ENCODE results near the gene TAC1.

The TAC1 gene, protein sequence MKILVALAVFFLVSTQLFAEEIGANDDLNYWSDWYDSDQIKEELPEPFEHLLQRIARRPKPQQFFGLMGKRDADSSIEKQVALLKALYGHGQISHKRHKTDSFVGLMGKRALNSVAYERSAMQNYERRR

DNA sequence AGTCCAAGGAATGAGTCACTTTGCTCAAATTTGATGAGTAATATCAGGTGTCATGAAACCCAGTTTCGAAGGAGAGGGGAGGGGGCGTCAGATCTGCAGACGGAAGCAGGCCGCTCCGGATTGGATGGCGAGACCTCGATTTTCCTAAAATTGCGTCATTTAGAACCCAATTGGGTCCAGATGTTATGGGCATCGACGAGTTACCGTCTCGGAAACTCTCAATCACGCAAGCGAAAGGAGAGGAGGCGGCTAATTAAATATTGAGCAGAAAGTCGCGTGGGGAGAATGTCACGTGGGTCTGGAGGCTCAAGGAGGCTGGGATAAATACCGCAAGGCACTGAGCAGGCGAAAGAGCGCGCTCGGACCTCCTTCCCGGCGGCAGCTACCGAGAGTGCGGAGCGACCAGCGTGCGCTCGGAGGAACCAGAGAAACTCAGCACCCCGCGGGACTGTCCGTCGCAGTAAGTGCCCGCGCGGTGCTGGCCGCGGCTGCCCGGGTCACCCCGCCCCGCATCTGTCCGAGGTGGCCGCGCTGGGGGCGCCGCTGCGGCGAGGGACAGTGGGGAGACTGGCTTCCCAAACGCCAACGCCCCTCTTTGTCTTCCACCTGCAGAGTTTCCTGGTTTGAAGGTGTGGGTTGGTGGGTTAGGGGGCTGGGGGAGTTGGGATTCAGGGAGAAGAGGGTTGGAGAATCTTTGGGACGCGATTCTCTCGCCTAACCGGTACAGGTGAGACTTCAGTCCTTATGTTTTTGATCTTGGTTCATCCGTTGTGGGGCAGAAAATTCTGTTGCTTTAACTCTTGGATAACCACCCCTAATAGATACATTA lies at the start of gene TAC1:
TSS of gene TAC1 (plus strand) at position 351 of the 829 bp plus-strand sequence. CDS start 527 bp downstream, outside the sequence.
- peaks cover 4% of the 10 kb centered on the region for H3K36me3 Mint-ChIP-seq (ENCODE audit: low read depth)
- no peak within 1 kb of the TSS for H3K27ac Mint-ChIP-seq
- H3K4me1 Mint-ChIP-seq = peaks cover 20% of the 10 kb centered on the region
- DNase-seq = no peak
- peaks cover 63% of the 10 kb centered on the region for H3K27me3 Mint-ChIP-seq
- peak within 1 kb of the TSS; percentile 15 for H3K4me3 Mint-ChIP-seq
- peak; percentile 15 for ATAC-seq
- H3K9me3 Mint-ChIP-seq = no peaks in the 10 kb centered on the region

DNA sequence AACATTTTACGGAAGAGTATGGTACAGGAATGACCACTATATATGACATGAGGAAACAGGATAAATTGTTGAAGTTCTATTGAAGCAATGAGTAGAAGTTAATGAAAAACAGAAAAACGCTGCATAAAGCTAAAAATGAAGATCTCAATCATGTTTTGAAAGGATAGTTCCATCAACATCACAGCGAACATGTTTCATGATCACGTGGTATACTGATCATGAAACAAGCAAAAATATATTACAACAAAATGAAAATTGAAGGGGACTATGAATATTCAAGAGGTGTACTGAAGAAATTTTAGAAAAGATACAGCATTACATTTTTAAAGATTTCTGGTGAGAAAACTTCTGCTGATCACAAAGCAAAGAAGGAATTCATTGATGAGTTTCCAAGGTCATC lies 45.9 kb upstream of the TAC1 start:
- H3K27me3 Mint-ChIP-seq = peaks cover 1% of the 10 kb centered on the region
- ATAC-seq (no peak), DNase-seq (no peak)
- no peaks in the 10 kb centered on the region for H3K9me3 Mint-ChIP-seq
- H3K36me3 Mint-ChIP-seq (ENCODE audit: low read depth) = no peaks in the 10 kb centered on the region
- no peak overlapping the region for H3K4me3 Mint-ChIP-seq
- no peaks in the 10 kb centered on the region for H3K4me1 Mint-ChIP-seq
- H3K27ac Mint-ChIP-seq = no peak overlapping the region

DNA sequence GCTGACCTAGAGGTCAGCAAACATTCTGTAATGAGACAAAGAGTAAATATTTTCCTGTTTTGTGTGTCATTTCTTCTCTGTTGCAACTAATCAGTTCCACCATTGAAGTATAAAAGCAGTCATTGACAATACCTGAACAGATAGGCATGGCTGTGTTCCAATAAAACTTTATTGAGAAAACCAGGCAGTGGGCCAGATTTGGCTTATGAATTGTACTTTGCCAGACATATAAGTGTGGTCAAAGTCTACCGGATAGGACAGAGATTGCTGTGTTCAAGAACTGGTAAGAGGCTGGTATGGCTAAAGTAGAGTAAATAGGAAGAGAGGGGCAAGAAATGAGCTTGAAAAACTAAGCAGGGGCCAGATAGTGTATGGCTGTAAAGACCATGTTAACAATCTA lies 38.3 kb upstream of the TAC1 start:
- Mint-ChIP-seq H3K4me1 (no peaks in the 10 kb centered on the region), H3K27ac (no peak overlapping the region), H3K9me3 (no peaks in the 10 kb centered on the region), H3K36me3 (ENCODE audit: low read depth) (no peaks in the 10 kb centered on the region), H3K4me3 (no peak overlapping the region), H3K27me3 (peaks cover 7% of the 10 kb centered on the region)
- no peak for ATAC-seq
- no peak for DNase-seq

DNA sequence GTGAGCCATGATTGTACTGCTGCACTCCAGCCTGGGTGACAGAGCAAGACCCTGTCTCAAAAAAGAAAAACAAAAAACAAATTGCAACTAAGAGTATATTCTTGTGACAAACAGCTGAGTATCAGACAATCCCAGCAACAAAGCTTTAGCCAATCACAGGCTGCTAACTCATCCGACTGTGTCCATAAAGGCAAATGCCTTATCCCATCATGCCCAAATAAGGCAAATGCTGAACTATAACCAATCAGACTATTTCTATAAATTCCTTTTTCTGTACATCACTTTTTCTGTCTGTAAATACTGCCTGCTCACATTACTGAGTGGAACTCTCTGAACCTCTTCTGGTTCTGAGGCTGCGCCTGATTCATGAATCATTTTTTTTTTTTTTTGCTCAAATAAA lies 37.5 kb upstream of the TAC1 start:
- Mint-ChIP-seq H3K4me1 (no peaks in the 10 kb centered on the region), H3K9me3 (peaks cover 5% of the 10 kb centered on the region), H3K27me3 (peaks cover 7% of the 10 kb centered on the region), H3K4me3 (no peak overlapping the region), H3K27ac (no peak overlapping the region), H3K36me3 (ENCODE audit: low read depth) (no peaks in the 10 kb centered on the region)
- DNase-seq = no peak
- ATAC-seq = no peak

DNA sequence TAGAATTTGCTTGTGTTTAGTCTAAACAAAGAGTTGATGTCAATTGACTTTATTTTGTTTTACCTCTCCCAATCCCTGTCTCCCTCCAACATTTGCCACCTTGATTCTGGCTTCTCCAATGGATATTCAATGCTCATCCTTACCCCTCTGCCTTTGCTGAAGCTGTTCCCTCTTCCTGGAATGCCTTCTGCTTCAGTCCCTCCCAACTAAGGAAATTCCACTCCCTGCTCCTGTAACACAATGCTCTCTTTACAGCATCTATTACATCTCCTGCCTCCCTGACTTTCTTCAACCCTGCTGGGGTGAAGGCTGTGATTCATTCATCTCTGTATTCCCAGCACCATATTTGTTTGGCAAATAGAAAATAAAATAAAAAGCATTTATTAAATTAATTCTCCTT lies 34.5 kb upstream of the TAC1 start:
- Mint-ChIP-seq H3K27me3 (peaks cover 7% of the 10 kb centered on the region), H3K9me3 (peaks cover 5% of the 10 kb centered on the region), H3K36me3 (ENCODE audit: low read depth) (no peaks in the 10 kb centered on the region)

DNA sequence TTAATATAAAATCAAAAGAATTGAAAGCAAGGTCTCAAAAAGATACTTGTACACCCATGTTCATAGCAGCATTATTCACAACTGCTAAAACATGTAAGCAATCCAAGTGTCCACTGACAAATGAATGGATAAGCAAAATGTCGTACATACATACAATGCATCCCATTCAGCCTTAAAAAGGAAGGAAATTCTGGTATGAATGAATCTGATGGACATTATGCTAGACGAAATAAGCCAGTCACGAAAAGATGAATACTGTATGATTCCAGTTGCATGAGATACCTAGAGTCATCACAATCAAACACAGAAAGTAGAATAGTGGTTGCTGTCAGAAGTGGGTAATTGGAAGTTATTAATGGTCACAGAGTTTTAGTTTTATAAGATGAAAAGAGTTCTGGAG lies 9.5 kb upstream of the TAC1 start:
- Mint-ChIP-seq H3K9me3 (peaks cover 7% of the 10 kb centered on the region), H3K27me3 (peaks cover 6% of the 10 kb centered on the region), H3K27ac (no peak overlapping the region), H3K4me1 (no peaks in the 10 kb centered on the region), H3K4me3 (no peak overlapping the region), H3K36me3 (ENCODE audit: low read depth) (no peaks in the 10 kb centered on the region)
- DNase-seq (no peak), ATAC-seq (no peak)

More for the DNA sequence above, 34.5 kb upstream of the TAC1 start:
- Mint-ChIP-seq H3K4me1 (no peaks in the 10 kb centered on the region), H3K27ac (no peak overlapping the region), H3K4me3 (no peak overlapping the region)
- DNase-seq (no peak), ATAC-seq (no peak)

DNA sequence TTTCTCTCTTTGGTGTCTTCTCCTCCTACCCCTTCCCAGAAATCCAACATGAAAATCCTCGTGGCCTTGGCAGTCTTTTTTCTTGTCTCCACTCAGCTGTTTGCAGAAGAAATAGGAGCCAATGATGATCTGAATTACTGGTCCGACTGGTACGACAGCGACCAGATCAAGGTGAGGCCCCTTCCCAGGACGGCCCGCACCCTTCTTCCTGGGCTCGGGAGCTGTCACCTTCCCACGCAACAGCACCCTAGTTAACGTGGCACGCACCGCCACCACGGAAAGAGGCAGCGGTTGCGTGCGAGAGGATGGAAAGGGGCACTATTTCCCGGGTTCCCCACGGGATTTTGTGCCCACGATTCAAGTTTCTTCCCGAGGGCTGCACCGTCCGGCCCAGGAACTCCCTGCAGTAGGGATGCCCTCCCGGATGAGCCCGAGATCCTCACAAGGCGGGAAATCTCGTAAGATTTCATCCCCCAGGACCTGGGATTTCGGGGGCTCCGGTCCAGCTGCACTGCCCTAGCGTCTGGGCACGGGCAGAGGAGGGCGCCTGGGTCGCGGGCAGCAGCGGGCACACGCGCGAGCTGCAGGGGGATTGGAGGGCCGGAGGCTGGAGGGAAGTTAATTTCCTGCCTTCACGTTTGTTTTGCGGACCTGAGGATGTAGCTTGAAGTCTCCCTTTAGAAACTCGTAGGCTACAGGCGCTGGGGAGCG lies 834 bp downstream of the TAC1 start:
- H3K4me3 Mint-ChIP-seq = no peak overlapping the region
- H3K36me3 Mint-ChIP-seq (ENCODE audit: low read depth) = peaks cover 4% of the 10 kb centered on the region
- H3K27me3 Mint-ChIP-seq = peaks cover 61% of the 10 kb centered on the region
- H3K9me3 Mint-ChIP-seq = no peaks in the 10 kb centered on the region
- no peak overlapping the region for H3K27ac Mint-ChIP-seq
- no peak for DNase-seq
- no peak for ATAC-seq
- peaks cover 20% of the 10 kb centered on the region for H3K4me1 Mint-ChIP-seq

DNA sequence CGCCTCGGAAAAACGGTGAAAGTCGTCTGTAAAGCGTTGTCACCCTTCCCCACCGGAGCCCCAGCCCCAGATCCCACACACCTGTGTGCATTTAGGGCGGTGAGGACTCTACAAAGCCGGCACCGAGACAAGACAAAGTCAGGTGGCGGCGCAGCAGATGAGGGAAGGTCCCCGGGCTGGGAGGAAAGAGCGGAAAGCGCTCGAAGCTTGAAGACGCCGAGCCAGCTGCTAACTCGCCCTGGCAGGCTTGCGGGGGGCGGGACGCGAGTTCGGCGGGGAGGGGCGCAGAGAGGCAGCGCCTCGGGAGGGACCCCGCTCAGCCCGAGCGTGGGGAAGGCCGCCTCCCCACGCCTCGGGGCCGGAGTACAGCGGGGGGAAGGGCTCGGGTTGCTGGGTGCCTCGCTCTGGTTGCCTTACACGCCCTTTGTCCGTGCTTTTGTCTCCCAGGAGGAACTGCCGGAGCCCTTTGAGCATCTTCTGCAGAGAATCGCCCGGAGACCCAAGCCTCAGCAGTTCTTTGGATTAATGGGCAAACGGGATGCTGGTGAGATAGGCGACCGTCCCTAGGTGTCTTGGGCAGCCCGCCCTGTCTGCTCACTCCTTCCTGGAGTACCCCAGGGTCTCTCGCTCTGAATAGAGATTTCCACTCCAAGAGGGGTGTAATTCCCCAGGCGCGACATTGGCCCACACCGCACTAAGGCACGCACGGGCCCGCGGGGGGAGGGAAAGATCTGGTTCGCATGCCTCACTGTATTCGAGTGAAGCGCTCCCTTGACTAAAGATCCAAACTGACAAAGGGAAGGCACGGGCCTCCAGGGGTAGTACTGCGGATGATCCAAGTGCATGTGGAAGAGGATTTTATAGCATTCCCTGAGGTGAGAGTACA lies 1.6 kb downstream of the TAC1 start:
- no peak overlapping the region for H3K27ac Mint-ChIP-seq
- peaks cover 20% of the 10 kb centered on the region for H3K4me1 Mint-ChIP-seq
- H3K36me3 Mint-ChIP-seq (ENCODE audit: low read depth) = peaks cover 4% of the 10 kb centered on the region
- peaks cover 57% of the 10 kb centered on the region for H3K27me3 Mint-ChIP-seq
- ATAC-seq (peak; percentile 24), DNase-seq (no peak)
- no peak overlapping the region for H3K4me3 Mint-ChIP-seq
- no peaks in the 10 kb centered on the region for H3K9me3 Mint-ChIP-seq

DNA sequence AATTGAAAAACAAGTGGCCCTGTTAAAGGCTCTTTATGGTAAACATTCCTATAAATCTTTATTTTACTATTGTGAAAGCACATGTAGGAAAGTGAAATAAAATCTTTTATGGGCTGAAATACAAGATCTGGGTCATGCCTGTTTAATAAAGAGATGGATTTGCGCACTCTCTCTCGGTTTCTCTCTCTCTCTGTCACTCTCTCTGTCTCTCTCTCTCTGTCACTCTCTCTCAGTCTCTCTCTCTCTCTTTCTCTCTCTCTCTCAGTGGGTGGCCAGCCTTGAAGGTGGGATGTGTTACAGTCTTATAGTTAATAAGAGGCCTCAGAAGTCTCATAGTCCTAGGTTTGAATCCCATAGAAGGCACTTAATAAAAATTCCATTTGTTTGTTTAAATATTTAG lies 2.4 kb downstream of the TAC1 start:
- Mint-ChIP-seq H3K4me1 (peaks cover 20% of the 10 kb centered on the region), H3K27me3 (peaks cover 55% of the 10 kb centered on the region), H3K9me3 (no peaks in the 10 kb centered on the region), H3K4me3 (no peak overlapping the region), H3K27ac (no peak overlapping the region), H3K36me3 (ENCODE audit: low read depth) (peaks cover 4% of the 10 kb centered on the region)
- DNase-seq (no peak), ATAC-seq (no peak)

DNA sequence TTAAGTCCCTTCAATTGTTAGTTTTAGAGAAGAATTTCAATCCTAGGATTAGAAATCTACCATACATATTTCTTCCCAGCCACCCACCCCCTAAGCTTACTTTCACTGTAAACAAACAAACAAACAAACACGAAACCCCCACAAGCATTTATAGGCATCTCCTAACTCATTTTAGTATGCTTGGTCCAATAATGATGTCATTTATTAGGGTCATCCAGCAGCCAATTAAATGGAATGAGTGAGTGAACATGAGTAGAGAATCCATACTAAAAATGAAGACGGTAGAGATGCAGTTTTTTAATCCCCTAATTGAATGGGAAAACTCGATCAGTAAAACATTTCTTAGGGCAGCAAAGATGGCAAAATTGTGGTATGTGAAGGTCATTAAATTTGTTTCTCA lies 3.2 kb downstream of the TAC1 start:
- H3K4me1 Mint-ChIP-seq = peaks cover 20% of the 10 kb centered on the region
- H3K36me3 Mint-ChIP-seq (ENCODE audit: low read depth) = peaks cover 4% of the 10 kb centered on the region
- peaks cover 49% of the 10 kb centered on the region for H3K27me3 Mint-ChIP-seq
- ATAC-seq (no peak), DNase-seq (no peak)
- no peaks in the 10 kb centered on the region for H3K9me3 Mint-ChIP-seq
- no peak overlapping the region for H3K27ac Mint-ChIP-seq
- no peak overlapping the region for H3K4me3 Mint-ChIP-seq

DNA sequence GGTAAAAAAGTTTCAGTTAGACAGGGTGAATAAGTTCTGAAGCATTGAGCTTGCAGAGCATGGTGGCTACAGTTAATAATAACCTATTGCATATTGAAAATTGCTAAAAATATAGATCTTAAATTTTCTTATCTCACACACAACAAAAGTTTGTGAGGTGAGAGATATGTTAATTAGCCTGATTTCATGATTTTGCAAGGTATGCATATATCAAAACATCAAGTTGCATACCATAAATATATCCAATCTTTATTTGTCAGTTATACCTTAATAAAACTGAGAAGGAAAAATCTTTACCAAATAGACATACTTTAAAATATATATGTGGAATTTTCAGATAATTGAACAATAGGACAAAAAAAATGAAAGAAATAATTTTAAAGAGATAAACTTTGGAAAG lies 16.6 kb downstream of the TAC1 start:
- H3K27me3 Mint-ChIP-seq = peaks cover 7% of the 10 kb centered on the region
- H3K9me3 Mint-ChIP-seq = no peaks in the 10 kb centered on the region
- no peak for DNase-seq
- H3K36me3 Mint-ChIP-seq (ENCODE audit: low read depth) = no peaks in the 10 kb centered on the region
- no peak overlapping the region for H3K4me3 Mint-ChIP-seq
- no peak for ATAC-seq
- no peak overlapping the region for H3K27ac Mint-ChIP-seq
- H3K4me1 Mint-ChIP-seq = no peaks in the 10 kb centered on the region

DNA sequence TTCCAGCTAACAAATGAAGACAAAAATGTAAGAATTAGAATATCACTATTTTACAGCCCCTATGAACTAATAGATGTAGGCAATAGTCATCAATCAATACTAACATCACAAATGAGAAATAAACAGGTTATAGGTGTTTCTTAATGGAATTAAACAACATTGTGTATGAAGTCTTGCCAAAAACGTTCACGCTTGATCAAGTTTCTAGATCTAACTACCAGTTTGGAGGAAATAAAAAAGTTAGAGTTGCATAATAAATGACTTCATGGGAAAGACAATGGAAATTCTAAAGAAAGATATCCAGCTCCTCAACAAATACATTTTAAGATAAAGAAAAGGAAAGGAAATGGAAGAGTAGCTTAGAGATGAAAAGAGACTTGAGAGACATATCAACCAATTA lies 19.7 kb downstream of the TAC1 start:
- no peaks in the 10 kb centered on the region for H3K36me3 Mint-ChIP-seq (ENCODE audit: low read depth)
- H3K27me3 Mint-ChIP-seq = peaks cover 3% of the 10 kb centered on the region
- H3K4me3 Mint-ChIP-seq = no peak overlapping the region
- H3K9me3 Mint-ChIP-seq = no peaks in the 10 kb centered on the region
- no peaks in the 10 kb centered on the region for H3K4me1 Mint-ChIP-seq
- H3K27ac Mint-ChIP-seq = no peak overlapping the region
- DNase-seq (no peak), ATAC-seq (no peak)

DNA sequence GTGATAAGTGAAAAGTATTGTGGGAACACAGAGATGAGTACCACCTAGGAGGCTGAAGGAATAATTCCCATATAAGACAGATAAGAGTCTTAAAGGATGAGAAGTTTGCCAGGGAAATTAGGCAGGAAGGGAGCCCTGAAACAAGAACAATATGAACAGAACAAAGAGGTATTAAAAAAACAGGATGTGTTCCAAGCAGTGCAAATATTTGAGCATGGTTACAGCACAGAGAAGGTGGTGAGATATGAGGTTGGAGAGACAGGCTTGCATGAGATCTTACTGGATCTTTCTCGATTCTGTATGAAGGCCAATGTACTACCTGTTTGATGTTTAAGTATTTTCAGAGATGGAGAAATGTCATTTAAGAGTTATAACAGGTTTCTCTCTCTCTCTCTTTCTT lies 20.3 kb downstream of the TAC1 start:
- Mint-ChIP-seq H3K4me3 (no peak overlapping the region), H3K36me3 (ENCODE audit: low read depth) (no peaks in the 10 kb centered on the region), H3K4me1 (no peaks in the 10 kb centered on the region), H3K27me3 (peaks cover 3% of the 10 kb centered on the region), H3K27ac (no peak overlapping the region), H3K9me3 (no peaks in the 10 kb centered on the region)
- DNase-seq (no peak), ATAC-seq (no peak)

DNA sequence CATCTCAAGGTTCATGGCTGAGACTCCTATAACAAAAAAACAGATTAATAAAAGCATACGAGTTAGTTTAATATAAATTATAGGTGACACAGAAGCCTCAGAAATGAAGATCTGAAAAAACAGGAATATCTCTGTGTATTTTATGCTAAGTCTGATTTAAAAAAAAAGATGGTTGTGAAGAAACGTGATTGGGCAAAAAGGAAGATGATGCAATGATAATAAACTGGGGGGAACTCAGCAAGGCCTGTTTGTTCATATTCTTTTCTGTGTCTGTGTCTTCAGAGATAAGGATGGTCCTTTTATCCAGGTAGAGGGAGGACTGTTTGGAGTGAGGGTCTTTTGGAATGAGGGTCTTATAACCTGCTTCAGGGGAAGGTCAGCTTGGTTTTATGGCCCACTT lies 25.9 kb downstream of the TAC1 start:
- Mint-ChIP-seq H3K27me3 (peaks cover 12% of the 10 kb centered on the region), H3K9me3 (no peaks in the 10 kb centered on the region), H3K4me3 (no peak overlapping the region), H3K27ac (no peak overlapping the region), H3K36me3 (ENCODE audit: low read depth) (no peaks in the 10 kb centered on the region), H3K4me1 (no peaks in the 10 kb centered on the region)
- no peak for ATAC-seq
- no peak for DNase-seq

Data from activated naive CD8-positive, alpha-beta T cell treated with anti-CD3 and anti-CD28 coated beads, Interleukin-2, amount 50 U/mL, for 24 hours (primary cell).